KG1 (cell line): ENCODE measurements around the gene WWC2.
"Not testable (repeated sequence)": the region's sequence is repeated elsewhere in the genome, so short reads cannot be mapped to it uniquely, and the experiment has no call there.

Experiments used
- DNase-seq: peaks from one replicate; lab custom pipeline; 2025; lab: John Stamatoyannopoulos, UW

Gene WWC2

GRCh38 chr4:183100827-183101226, 1.8 kb downstream of the WWC2 start:
- DNase-seq = no peak

- DNase-seq = no peak
These were observed 3.0 kb downstream of the WWC2 start for GRCh38 chr4:183101956-183102480.

- DNase-seq = no peak
These were observed 6.0 kb downstream of the WWC2 start for GRCh38 chr4:183105092-183105491.

- DNase-seq = no peak
These were observed 7.8 kb downstream of the WWC2 start for GRCh38 chr4:183106839-183107238.

- no peak for DNase-seq
These were observed 8.9 kb downstream of the WWC2 start for GRCh38 chr4:183107891-183108459.

GRCh38 chr4:183110244-183110643, 11.2 kb downstream of the WWC2 start:
- no peak for DNase-seq

GRCh38 chr4:183111452-183111885, 12.4 kb downstream of the WWC2 start:
- no peak for DNase-seq

DNA sequence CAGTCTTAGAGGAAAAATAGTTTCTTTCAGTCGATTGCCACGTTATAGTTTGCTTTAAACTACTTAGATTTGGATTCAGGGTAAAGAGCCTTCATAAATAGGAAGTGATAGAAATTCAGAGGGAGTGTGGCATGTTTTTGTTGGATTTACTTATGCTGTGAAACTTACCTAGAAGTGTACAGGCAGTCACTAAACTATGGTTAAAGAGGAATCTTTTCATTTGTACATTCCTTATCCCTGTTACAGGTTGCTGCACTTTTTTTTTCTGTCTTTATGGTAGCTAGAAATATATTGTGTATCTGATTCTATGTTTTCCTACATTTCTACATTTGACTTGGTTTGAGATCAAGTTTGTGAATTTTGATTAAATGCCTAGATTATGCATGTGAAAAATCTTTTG, 19.1 kb downstream of the WWC2 start:
- DNase-seq = no peak

DNA sequence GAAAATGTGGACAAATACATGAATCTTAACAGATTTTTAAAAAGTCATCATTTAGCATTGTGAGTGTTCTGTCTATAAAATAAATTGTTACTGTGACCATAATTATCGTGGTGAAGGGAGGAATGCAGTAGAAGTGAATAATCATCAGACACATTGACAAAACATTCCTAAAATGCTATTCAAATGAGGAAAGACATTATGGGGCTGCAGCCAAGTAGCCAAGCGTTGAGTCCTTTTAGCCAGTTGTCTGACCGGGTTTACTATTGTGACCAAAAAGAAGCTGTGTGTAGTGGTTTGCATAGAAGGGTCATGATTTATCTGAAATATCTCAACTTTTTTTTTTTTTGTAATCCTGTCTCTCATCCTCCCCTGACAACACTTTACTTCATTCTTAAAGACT, 19.5 kb downstream of the WWC2 start:
- no peak for DNase-seq

GRCh38 chr4:183121660-183122059, 22.6 kb downstream of the WWC2 start:
- not testable (repeated sequence) for DNase-seq

- no peak for DNase-seq
These were observed 25.2 kb downstream of the WWC2 start for GRCh38 chr4:183124228-183124627.

DNA sequence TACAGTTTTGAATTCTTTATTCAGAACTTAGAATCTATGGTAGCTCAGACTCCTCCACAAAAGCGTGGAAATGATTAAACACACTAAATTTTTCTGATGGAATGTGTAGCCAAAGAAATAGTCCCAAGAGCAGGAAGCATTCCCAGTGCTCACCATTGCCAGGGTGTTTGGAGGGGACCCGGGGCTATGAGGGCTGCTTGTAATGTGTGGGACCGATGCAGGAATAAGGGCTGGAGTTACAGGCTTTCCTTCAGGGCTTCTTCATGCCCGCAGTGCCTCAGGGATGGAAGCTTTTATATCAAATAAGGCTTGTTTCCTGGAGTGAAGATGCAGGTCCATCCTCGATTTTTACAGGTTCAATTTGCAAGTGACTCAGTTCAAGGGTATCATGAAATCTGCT, 25.8 kb downstream of the WWC2 start:
- no peak for DNase-seq

GRCh38 chr4:183129125-183129524, 30.1 kb downstream of the WWC2 start:
- no peak for DNase-seq

DNA sequence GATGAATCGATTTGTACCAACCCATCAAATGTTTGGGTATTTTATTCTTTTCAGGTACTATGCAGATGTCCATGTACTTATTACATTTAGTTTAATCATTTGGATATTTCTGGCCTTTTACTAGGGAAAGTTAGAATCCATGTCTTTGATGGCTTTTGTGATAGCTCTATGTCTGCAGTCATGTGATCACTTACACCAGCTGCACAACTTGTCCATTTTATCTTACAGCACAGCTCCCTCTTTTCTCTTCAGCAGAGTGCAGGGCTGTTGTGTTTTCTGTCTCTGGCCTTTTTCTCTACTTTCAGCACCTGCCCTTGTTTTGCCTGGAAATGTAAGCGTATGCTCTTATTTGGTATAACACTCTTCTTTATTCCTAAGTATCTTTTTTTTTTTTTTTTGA, 30.6 kb downstream of the WWC2 start:
- no peak for DNase-seq

- DNase-seq = no peak
These were observed 31.5 kb downstream of the WWC2 start for GRCh38 chr4:183130328-183131155.

DNA sequence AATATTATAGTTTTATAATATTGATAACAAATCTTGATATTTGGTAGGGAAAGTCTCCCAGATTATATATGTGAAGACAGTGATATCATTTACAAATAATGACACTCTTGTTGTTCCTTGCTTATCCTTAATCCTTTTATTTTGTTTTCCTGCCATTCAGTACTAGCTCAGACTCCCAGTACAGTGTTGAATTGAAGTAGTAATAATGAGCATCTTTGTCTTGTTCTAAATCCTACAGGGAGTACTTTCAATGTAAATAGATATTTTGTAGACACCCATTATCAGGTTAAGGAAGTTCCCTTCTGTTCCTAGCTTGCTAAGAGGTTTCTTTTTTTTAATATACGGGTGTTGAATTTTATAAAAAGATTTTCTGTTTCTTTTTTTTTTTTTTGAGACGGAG, 33.0 kb downstream of the WWC2 start:
- no peak for DNase-seq

DNA sequence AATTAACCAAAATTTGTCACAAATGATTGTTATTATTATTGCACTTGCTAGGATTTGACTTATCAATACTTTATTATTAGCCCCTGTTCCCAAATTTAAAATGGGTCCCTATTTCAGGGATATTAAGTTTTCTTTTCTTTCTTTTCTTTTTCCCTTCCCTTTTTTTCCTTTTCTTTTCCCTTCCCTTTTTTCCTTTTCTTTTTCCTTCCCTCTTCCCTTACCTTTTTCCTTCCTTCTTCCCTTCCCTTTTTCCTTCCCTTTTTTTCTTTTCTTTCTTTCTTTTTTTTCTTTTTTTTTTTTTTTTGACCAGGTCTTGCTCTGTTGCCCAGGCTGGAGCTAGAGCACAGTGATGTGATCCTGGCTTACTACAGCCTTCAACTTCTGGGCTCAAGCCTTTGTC, 33.8 kb downstream of the WWC2 start:
- DNase-seq = no peak

DNA sequence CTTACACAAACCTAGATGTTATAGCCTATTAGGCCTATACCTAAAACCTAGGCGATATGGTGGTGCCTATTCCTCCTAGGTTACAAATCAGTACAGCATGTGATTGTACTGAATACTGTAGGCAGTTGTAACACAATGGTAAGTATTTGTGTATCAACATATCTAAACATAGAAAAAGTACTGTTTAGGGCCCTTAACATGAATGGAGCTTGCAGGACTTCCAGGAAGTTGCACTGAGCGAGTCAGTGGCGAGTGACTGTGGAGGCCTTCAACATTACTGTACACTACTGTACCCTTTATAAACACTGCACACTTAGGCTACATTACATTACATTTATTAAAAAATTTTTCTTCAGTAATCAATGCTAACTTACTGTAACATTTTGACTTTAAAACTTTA, 37.8 kb downstream of the WWC2 start:
- no peak for DNase-seq

DNA sequence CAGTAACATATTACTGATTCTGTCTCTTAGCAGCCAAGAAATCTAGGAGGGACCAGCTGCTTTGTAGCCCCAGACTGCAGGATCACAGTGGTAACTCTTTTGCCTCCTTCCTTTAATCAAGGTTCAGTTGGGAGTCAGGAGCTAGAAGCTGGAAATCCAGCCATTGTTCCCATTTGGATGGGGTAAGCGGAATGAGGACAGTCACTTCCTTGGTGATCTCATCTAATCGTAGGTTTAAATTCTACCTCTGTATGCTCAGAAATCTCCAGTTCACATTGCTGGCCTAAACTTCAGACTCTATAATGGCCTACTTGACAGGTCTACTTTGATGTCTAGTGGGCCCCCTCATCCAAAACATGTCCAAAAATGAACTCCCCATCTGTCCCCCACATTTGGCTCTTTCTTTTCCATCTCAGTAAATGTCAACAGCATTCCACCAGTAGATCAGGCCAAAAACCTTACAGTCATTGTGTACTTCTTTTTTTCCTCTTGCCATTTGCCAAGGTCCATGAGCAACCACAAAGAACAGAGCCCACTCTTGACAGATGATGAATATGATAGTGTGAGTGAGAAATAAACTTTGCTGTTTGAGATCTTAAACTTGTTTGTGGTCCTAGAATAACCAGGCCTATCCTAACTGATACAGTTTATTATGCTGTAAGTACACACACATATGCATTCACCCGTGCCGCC, 40.1 kb downstream of the WWC2 start:
- DNase-seq = no peak

- DNase-seq = no peak
These were observed 41.0 kb downstream of the WWC2 start for GRCh38 chr4:183139972-183140570.

DNA sequence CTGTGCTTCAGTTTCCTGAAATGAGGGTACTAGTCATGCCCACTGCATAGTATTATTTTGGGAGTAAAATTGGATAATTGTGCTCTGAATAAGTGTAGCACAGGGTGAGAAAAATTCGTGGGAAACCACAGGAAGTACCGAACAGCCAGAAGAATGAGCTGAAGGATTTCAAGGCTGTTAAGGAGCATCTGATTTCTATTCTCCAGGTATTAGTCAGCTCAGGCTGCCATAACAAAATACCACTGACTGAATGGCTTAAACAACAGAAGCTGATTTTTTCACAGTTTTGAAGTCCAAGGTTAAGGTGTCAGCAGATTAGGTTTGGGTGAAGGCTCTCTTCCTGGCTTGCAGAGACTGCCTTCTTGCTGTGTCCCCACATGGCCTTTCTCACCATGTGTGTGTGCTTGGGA, 41.9 kb downstream of the WWC2 start:
- no peak for DNase-seq

- no peak for DNase-seq
These were observed 42.9 kb downstream of the WWC2 start for GRCh38 chr4:183141997-183142396.
